Stimulated activated CD8-positive, alpha-beta memory T cell treated with anti-CD3 and anti-CD28 coated beads, Interleukin-7, amount 100 ng/mL, for 1 hour (primary cell): ENCODE data around the gene MS4A6A.
"Not testable (repeated sequence)": the region's sequence is repeated elsewhere in the genome, so short reads cannot be mapped to it uniquely, and the experiment has no call there.

ENCODE experiments used
- DNase-seq, 2 donors: peaks; one replicate each; pipeline ENCODE4 v3.0.0-alpha.2; 2020; ENCODE audit warnings: low read depth in 2 of 2

The MS4A6A gene, protein sequence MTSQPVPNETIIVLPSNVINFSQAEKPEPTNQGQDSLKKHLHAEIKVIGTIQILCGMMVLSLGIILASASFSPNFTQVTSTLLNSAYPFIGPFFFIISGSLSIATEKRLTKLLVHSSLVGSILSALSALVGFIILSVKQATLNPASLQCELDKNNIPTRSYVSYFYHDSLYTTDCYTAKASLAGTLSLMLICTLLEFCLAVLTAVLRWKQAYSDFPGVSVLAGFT

GRCh38 chr11:60182541-60183330, at the start of gene MS4A6A:
Gene MS4A6A, minus strand, starts transcription at chr11:60183083. Its CDS starts 1,356 bp downstream, at chr11:60181727.
- DNase-seq: no peak

DNA sequence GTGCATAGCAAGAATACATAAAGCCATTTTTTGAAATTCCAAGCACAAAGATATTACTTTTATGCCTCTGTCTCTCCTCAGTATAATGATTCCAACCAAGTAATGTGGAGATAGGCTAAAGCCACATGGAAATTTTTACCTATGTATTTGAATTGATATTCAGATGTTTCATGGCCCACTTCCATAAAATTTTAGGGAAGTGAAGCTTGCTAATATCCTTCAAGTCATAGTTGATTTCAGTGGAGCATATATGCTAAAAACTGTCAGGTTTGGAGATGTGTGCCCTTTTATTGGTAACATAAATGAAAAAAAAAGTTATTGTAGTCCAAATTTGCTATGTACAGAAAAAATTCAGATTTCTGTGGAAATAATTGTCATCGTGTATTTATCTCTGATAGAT, 47.8 kb upstream of the MS4A6A start:
- DNase-seq: no peak

DNA sequence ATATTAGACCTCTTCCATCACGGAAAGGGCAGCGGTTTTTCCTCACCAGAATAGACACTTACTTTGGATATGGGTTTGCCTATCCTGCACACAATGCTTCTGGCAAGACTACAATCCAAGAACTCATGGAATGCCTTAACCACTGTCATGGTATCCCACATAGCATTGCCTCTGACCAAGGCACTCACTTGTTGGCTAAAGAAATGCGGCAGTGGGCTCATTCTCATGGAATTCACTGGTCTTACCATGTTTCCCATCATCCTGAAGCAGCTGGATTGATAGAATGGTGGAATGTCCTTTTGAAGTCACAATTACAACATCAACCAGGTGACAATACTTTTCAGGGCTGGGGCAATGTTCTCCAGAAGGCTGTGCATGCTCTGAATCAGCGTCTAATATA, 39.3 kb upstream of the MS4A6A start:
- no peak for DNase-seq

DNA sequence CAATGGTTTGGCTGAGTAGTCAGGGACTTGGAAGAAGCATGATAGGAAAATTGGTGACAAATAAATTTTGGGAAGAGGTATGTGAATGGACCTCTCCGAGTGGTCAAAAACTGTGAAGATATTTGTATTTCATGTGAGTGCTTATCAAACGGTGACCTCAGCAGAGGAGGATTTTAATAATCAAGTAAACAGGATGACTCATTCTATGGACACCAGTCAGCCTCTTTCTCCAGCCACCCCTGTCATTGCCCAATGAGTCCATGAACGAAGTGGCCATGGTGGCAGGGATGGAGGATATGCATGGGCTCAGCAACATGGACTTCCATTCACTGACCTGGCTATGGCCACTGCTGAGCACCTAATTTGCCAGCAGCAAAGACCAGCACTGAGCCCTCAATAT, 38.8 kb upstream of the MS4A6A start:
- no peak for DNase-seq

DNA sequence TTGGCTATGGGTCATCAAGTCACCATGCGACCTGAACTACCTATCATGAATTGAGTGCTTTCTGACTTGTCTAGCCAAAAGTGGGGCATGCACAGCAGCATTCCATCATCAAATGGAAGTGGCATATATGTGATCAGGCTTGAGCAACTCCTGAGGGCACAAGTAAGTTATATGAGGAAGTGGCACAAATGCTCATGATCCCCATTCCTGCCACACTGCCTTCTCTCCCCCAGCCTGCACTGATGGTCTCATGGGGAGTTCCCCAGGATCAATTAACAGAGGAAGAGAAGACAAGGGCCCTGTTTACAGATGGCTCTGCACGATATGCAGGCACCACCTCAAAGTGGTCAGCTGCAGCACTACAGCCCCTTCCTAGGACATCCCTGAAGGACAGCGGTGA, 38.3 kb upstream of the MS4A6A start:
- DNase-seq: no peak

- DNase-seq: no peak
These were observed 31.5 kb upstream of the MS4A6A start for GRCh38 chr11:60214386-60214785.

DNA sequence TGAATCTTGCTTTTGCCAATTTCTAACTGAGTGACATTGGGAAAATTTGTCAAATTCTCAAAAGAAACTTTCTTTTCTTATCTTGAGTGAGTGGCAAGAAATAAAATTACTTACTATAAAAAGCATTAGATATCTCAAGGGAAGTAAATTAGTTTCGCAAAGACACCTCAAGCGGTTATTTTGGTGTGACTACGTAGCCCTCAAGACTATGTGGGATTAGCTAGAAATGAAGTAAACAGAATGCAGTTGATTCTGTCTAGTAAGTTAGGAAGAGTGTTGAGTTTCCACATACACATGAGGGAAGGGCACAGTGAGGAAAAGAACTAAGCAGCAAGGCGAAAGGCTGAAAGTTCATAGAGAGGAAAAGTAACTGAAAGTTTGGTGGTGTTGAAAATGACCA, 28.3 kb upstream of the MS4A6A start:
- DNase-seq: no peak

DNA sequence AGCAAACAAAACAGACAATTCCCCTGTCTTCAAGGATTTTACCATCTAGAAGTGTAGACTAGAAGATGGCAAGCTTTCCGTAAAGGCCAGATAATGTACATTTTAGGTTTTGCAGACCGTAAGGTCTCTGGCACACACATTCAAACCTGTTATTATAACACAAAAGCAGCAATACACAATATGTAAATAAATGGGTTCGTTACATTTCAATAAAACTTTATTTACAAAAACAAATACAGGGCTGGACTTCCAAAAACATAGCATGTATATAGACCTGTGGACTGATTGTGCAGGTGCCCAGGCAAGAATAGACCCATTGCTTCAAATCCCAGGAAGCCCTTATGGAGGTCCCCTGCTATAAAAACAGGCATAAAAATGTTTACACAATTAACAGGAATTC, 27.1 kb upstream of the MS4A6A start:
- no peak for DNase-seq

DNA sequence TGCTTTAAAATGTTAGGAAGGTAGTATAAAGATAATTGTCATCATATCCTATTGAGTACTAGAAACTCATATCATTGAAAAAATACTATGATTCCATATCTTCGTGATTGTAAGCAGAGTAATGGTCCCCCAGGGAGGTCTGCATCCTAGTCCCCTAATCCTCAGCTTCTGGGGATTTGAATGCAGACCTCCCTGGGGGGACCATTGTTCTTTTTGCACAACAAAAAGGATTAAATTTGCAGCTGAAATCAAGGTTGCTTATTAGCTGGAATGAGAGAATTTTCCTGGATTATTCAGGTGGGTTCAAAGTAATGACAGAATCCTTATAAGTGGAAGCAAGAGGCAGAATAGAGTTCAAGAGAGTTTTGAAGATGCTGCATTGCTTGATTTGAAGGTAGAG, 26.1 kb upstream of the MS4A6A start:
- DNase-seq: no peak

DNA sequence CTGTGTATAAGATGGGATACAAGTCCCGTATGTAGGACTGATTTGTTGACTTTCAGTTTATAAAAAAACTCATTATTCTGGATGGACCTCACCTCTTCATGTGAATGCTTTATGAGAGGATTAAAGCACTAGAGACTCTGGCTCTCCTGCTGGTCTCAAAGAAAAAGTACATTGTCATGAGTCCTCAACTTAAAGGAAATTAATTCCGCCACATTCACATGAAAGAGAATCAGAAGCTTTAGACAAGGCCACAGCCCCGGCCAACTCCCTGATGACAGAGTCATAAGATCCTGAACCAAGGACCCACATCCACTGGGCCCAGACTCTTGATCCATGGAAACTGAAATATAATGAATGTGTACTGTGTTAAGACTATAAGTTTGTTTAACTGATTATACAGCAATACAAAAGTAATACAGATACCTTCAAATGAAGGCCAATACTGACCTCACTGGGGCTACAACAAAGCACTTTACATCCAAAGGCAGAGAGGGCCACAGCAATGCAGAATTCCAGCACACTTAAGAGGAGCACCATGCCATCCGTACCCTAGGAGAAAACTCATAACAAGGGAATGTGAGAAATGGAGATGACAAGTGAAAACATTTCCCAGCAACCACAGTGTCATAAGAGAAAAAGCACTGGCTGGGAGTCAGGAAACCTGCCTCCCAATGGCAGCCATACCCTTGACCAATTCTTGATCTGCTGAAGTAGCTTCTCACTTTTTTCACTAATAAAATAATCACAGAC, 25.4 kb upstream of the MS4A6A start:
- DNase-seq: no peak

- DNase-seq: no peak
These were observed 23.7 kb upstream of the MS4A6A start for GRCh38 chr11:60206616-60207015.

- DNase-seq: no peak
These were observed 22.0 kb upstream of the MS4A6A start for GRCh38 chr11:60204922-60205321.

DNA sequence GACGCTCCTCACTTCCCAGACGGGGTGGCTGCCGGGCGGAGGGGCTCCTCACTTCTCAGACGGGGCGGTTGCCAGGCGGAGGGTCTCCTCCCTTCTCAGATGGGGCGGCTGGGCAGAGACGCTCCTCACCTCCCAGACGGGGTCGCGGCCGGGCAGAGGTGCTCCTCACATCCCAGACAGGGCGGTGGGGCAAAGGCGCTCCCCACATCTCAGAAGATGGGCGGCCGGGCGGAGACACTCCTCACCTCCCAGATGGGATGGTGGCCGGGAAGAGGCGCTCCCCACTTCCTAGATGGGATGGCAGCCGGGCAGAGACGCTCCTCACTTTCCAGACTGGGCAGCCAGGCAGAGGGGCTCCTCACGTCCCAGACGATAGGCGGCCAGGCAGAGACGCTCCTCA, 18.5 kb upstream of the MS4A6A start:
- not testable (repeated sequence) for DNase-seq

GRCh38 chr11:60197442-60197841, 14.6 kb upstream of the MS4A6A start:
- DNase-seq: no peak

DNA sequence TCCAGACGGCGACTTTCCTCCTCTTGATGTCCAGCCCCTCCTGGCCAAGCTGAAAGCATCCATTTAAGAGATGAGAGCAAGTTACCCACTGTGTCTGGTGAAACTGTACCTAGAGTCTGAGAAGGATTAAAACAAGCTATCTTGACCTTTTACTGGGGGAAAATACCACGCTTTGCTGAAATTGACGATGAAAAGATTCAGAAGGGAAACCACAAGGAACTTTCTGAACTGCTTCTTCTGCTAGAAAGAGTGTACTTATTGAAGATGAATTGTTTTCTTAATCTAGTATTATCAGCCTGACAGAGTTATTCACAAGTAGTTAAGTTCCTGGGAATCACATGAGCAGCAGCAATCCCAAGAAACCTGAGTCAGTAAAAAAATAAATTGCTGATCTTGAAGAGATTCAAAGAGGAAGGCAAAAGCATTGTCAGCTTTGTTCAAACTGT, 13.1 kb upstream of the MS4A6A start:
- DNase-seq: no peak

DNA sequence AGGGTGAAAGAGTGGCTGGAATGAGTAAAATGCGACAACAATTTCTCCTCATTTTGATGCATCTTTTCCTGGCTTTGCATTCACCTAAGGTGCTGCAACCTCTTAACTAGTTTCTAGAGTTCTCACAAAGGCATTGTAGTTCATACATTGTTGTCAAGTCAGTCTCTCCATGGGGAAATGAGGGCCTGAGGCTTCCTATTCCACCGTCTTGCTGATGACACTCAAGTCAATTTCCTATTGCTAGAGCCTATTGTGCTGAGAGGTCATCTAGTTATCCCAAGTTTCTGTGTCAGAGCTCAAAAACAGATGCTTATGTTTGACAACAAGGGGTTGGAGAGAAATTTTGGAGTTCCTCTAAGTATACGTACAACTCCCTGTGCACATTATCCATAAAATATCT, 11.6 kb upstream of the MS4A6A start:
- DNase-seq: no peak

GRCh38 chr11:60193687-60194433, 11.0 kb upstream of the MS4A6A start:
- peak in 1 of 2 donors; percentile 32 for DNase-seq

DNA sequence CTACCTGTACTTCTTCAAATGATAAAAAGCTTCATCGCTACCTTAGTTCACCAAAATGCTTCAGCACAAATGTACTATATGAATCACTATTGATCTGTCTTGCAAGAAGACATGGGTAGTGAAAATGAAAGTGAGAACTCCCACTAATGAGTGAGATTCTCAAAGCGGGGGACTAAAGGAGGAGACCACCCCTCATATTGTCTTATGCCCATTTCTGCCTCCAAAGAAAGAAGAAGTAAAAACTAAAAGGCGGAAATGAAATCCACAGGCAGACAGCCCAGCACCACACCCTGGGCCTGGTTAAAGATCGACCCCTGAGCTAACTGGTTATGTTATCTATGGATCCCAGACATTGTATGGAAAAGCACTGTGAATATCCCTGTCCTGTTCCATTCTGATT, 9.7 kb upstream of the MS4A6A start:
- DNase-seq: not testable (repeated sequence)

GRCh38 chr11:60188481-60188880, 5.6 kb upstream of the MS4A6A start:
- DNase-seq: not testable (repeated sequence)

DNA sequence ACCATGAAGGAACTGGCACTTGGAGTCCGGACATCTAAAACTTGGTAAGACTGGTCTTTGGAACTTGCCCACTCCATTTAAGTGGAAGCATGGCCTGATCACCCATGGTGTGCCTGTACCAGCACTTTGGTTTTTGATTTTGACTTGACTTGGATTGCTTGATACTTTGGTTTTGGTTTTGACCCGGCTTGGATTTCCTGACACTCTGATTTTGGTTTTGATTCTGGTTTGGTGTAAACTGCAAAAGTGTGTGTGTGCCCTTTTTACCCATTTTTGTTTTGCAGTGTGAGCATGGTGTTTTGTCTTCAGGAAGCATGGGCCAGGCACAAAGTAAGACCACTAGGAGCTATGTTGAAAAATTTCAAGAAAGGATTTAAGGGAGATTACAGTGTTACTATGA, 3.2 kb upstream of the MS4A6A start:
- DNase-seq: not testable (repeated sequence)

GRCh38 chr11:60185512-60185827, 2.6 kb upstream of the MS4A6A start:
- not testable (repeated sequence) for DNase-seq
